HepG2 (cell line): Measurements from ENCODE around the gene PPIA. TPM values are rescaled to one million over a fixed set of nuclear protein-coding genes. Genes with fewer than 3 reads are reported as not detected.
A peak's percentile ranks its signal among the peaks of the same experiment; 100 is the strongest.

Source experiments
- GPN1 ChIP-seq: sonication (generic); formaldehyde crosslinking; IDR thresholded peaks from 2 replicates; pipeline ENCODE4 v1.5.1; 2020; ENCODE audit warnings: missing genetic modification reagents, borderline replicate concordance
- HMG20B ChIP-seq: conservative IDR thresholded peaks from 2 replicates; pipeline ENCODE4 v1.6.1; 2016; ENCODE audit warnings: missing genetic modification reagents, missing compliant biosample characterization
- KDM2A ChIP-seq: sonication (generic); formaldehyde crosslinking; IDR thresholded peaks from 2 replicates; pipeline ENCODE4 v1.4.0; 2020; ENCODE audit warnings: low read depth, missing genetic modification reagents, borderline replicate concordance
- MAFK ChIP-seq, 2 experiments: IDR thresholded peaks in 1 of 2; conservative IDR thresholded peaks in 1 of 2; 2 replicates each; pipeline ENCODE4 v1.6.1; 2011; ENCODE audit warnings: improper control_type of control experiment in 2 of 2, low read length in 2 of 2
- NFKBIZ ChIP-seq: IDR thresholded peaks from 2 replicates; pipeline ENCODE4 v1.6.1; 2018; ENCODE audit warnings: missing genetic modification reagents, missing compliant biosample characterization
- NR2F6 ChIP-seq, 2 experiments: IDR thresholded peaks; 2 replicates each; pipeline ENCODE4 v1.6.1; 2016; ENCODE audit warnings: antibody characterized with exemption in 1 of 2, mild to moderate bottlenecking in 1 of 2
- RARA ChIP-seq: IDR thresholded peaks from 2 replicates; pipeline ENCODE4 v1.6.1; 2016; ENCODE audit warnings: missing genetic modification reagents, missing compliant biosample characterization
- RELA ChIP-seq: sonication (generic); formaldehyde crosslinking; IDR thresholded peaks from 2 replicates; pipeline ENCODE4 v1.4.0; 2020; ENCODE audit warnings: missing genetic modification reagents
- RNF219 ChIP-seq: sonication (generic); formaldehyde crosslinking; IDR thresholded peaks from 2 replicates; pipeline ENCODE4 v1.5.0; 2020; ENCODE audit warnings: mild to moderate bottlenecking, missing genetic modification reagents
- ZBTB4 ChIP-seq: sonication (generic); formaldehyde crosslinking; IDR thresholded peaks from 2 replicates; pipeline ENCODE4 v1.4.0; 2020; ENCODE audit warnings: missing genetic modification reagents, mild to moderate bottlenecking, borderline replicate concordance
- ZBTB7B ChIP-seq: sonication (generic); formaldehyde crosslinking; IDR thresholded peaks from 2 replicates; pipeline ENCODE4 v1.4.0; 2020; ENCODE audit warnings: missing genetic modification reagents
- ZFX ChIP-seq: sonication (generic); formaldehyde crosslinking; IDR thresholded peaks from 2 replicates; pipeline ENCODE4 v1.4.0; 2020; ENCODE audit warnings: mild to moderate bottlenecking, low read depth, missing genetic modification reagents, moderate library complexity
- ZNF350 ChIP-seq: sonication (generic); formaldehyde crosslinking; IDR thresholded peaks from 2 replicates; pipeline ENCODE4 v1.4.0; 2020; ENCODE audit warnings: mild to moderate bottlenecking, low read depth, missing genetic modification reagents, borderline replicate concordance
- ZNF441 ChIP-seq: sonication (generic); formaldehyde crosslinking; IDR thresholded peaks from 2 replicates; pipeline ENCODE4 v1.7.0; 2021; ENCODE audit warnings: missing genetic modification reagents, borderline replicate concordance
- ZNF503 ChIP-seq: sonication (generic); formaldehyde crosslinking; IDR thresholded peaks from 2 replicates; pipeline ENCODE4 v1.4.0; 2020; ENCODE audit warnings: missing genetic modification reagents
- ZNF513 ChIP-seq: sonication (generic); formaldehyde crosslinking; conservative IDR thresholded peaks from 2 replicates; pipeline ENCODE4 v1.5.0; 2020; ENCODE audit warnings: missing genetic modification reagents
- ZNF562 ChIP-seq: sonication (generic); formaldehyde crosslinking; IDR thresholded peaks from 2 replicates; pipeline ENCODE4 v1.8.0; 2022; ENCODE audit warnings: missing genetic modification reagents, borderline replicate concordance
- ZNF629 ChIP-seq: sonication (generic); formaldehyde crosslinking; conservative IDR thresholded peaks from 2 replicates; pipeline ENCODE4 v1.5.0; 2020; ENCODE audit warnings: missing genetic modification reagents
- ZNF652 ChIP-seq: IDR thresholded peaks from 2 replicates; pipeline ENCODE4 v1.6.1; 2016; ENCODE audit warnings: low read depth, borderline replicate concordance
- ZNF781 ChIP-seq: sonication (generic); formaldehyde crosslinking; IDR thresholded peaks from 2 replicates; pipeline ENCODE4 v1.5.1; 2020; ENCODE audit warnings: borderline replicate concordance, mild to moderate bottlenecking, missing genetic modification reagents; ENCODE audit errors: not compliant biosample characterization
- ZNF816 ChIP-seq: sonication (generic); formaldehyde crosslinking; IDR thresholded peaks from 2 replicates; pipeline ENCODE4 v1.8.0; 2022; ENCODE audit warnings: missing genetic modification reagents, mild to moderate bottlenecking, borderline replicate concordance
- polyA plus RNA-seq, 8 experiments: library from polyadenylated mRNA; depleted of rRNA in 3 of 8; stranded (reverse) in 7 of 8; unstranded in 1 of 8; fragments of >200 nt; fragmentation: Illumina TruSeq in 4 of 8; extraction: Trizol in 4 of 8; gene quantifications; 2 replicates each; pipeline versions ENCODE4 v1.2.1 to v1.2.3, GENCODE V29; 2011 to 2016; ENCODE audit warnings: low read depth in 4 of 8, missing spikeins in 1 of 8, mixed read lengths in 1 of 8; ENCODE audit not compliant: insufficient read depth in 1 of 8
- total RNA-seq, 5 experiments: library from RNA; depleted of rRNA; stranded (reverse); fragments of >200 nt; fragmentation: Illumina TruSeq; extraction: Trizol; gene quantifications; 2 replicates each; pipeline ENCODE4 v1.2.3, GENCODE V29; 2016; ENCODE audit warnings: low read depth in 1 of 5

PPIA gene
- total and polyA plus RNA-seq, 2 of the 13 experiments (the other 11 are each of a cell fraction or from before 2014, with no cell fraction given) = 2,268 to 3,010 TPM

- TF ChIP-seq ZNF350 = 0 out of 2 replicates have a peak, but pooled peaks have one; percentile 15
- TF ChIP-seq RELA (CRISPR knock-in tag) = no peak
- TF ChIP-seq ZFX (CRISPR knock-in tag) = no peak; the same call in 1 of the 2 replicates
- TF ChIP-seq RARA (CRISPR knock-in tag) = peak; percentile 48
- peak; percentile 43; the same call in 1 of the 2 replicates for TF ChIP-seq ZNF562 (CRISPR knock-in tag)
- no peak for TF ChIP-seq ZNF652 (CRISPR knock-in tag)
- no peak for TF ChIP-seq MAFK (conservative IDR thresholded peaks at IDR 0.05 in 1 of 2, IDR thresholded peaks at IDR 0.05 in 1 of 2; ENCODE audit: low read length in 2 of 2)
- TF ChIP-seq ZNF503 = no peak
- no peak for TF ChIP-seq HMG20B (CRISPR knock-in tag)
- TF ChIP-seq NR2F6 (IDR thresholded peaks at IDR 0.05) = no peak
- TF ChIP-seq NR2F6 (CRISPR knock-in tag; IDR thresholded peaks at IDR 0.05) = no peak; the same call in none of the 2 replicates
- no peak for TF ChIP-seq ZNF513 (CRISPR knock-in tag)
- no peak for TF ChIP-seq RNF219 (CRISPR knock-in tag)
- no peak for TF ChIP-seq ZNF781 (CRISPR knock-in tag)
- peak; percentile 100 for TF ChIP-seq ZNF629 (CRISPR knock-in tag)
- TF ChIP-seq GPN1 (CRISPR knock-in tag) = no peak; the same call in 1 of the 2 replicates
- TF ChIP-seq ZBTB7B (CRISPR knock-in tag) = 0 out of 2 replicates have a peak, but pooled peaks have one; percentile 73
- TF ChIP-seq KDM2A = peak; percentile 68; the same call in 1 of the 2 replicates
- TF ChIP-seq ZNF816 (CRISPR knock-in tag) = no peak
- no peak for TF ChIP-seq ZBTB4
- TF ChIP-seq NFKBIZ (CRISPR knock-in tag) = no peak
- peak; percentile 33; the same call in 1 of the 2 replicates for TF ChIP-seq ZNF441 (CRISPR knock-in tag)
These were observed 412 bp upstream of the PPIA start (continued) for GRCh38 chr7:44796034-44796503.
